Stimulated activated naive CD8-positive, alpha-beta T cell treated with anti-CD3 and anti-CD28 coated beads, Interleukin-15, amount 100 ng/mL, for 72 hours (primary cell): ENCODE measurements around the gene POLR3K.

ENCODE experiments used
- ATAC-seq: fragments of 150-1000 bp; cut with Tn5 transposase; 2 replicates; pipeline ENCODE4 v1.10.0; 2021; ENCODE audit warnings: mild to moderate bottlenecking, moderate library complexity
- DNase-seq, 2 donors: peaks; one replicate each; pipeline ENCODE4 v3.0.0; 2021 to 2022
- H3K27ac Mint-ChIP-seq, 2 donors: one replicate each; pipeline ENCODE4 v1.8.0; 2022; ENCODE audit warnings: mild to moderate bottlenecking in 2 of 2, mixed read lengths in 2 of 2, moderate library complexity in 2 of 2
- H3K27me3 Mint-ChIP-seq: one replicate; pipeline ENCODE4 v1.8.0; 2022; ENCODE audit warnings: mixed read lengths
- H3K4me1 Mint-ChIP-seq: one replicate; pipeline ENCODE4 v1.8.0; 2022; ENCODE audit warnings: mild to moderate bottlenecking, mixed read lengths
- H3K4me3 Mint-ChIP-seq, 2 donors: one replicate each; pipeline ENCODE4 v1.8.0; 2022; ENCODE audit warnings: mild to moderate bottlenecking in 2 of 2, mixed read lengths in 2 of 2, moderate library complexity in 1 of 2
- H3K9me3 Mint-ChIP-seq, 2 donors: one replicate each; pipeline ENCODE4 v1.8.0; 2022; ENCODE audit warnings: mixed read lengths in 2 of 2

Gene POLR3K

GRCh38 chr16:84718-85406, 31.5 kb upstream of the POLR3K start:
- Mint-ChIP-seq H3K4me3 (peak overlapping the region; percentile 67 to 71), H3K27me3 (no peaks in the 10 kb centered on the region), H3K9me3 (no peaks in the 10 kb centered on the region), H3K27ac (peak overlapping the region; percentile 70 to 93), H3K4me1 (peaks cover 53% of the 10 kb centered on the region)
- DNase-seq (peak; percentile 59 to 86), ATAC-seq (peak; percentile 94)

GRCh38 chr16:83781-84615, 30.6 kb upstream of the POLR3K start:
- DNase-seq (peak in 1 of 2 donors; percentile 37), ATAC-seq (peak; percentile 21)
- H3K9me3 Mint-ChIP-seq: no peaks in the 10 kb centered on the region
- H3K27me3 Mint-ChIP-seq: no peaks in the 10 kb centered on the region
- H3K4me3 Mint-ChIP-seq: peak overlapping the region; percentile 67 to 71
- H3K27ac Mint-ChIP-seq: peak overlapping the region; percentile 86 to 95
- H3K4me1 Mint-ChIP-seq: peaks cover 62% of the 10 kb centered on the region

DNA sequence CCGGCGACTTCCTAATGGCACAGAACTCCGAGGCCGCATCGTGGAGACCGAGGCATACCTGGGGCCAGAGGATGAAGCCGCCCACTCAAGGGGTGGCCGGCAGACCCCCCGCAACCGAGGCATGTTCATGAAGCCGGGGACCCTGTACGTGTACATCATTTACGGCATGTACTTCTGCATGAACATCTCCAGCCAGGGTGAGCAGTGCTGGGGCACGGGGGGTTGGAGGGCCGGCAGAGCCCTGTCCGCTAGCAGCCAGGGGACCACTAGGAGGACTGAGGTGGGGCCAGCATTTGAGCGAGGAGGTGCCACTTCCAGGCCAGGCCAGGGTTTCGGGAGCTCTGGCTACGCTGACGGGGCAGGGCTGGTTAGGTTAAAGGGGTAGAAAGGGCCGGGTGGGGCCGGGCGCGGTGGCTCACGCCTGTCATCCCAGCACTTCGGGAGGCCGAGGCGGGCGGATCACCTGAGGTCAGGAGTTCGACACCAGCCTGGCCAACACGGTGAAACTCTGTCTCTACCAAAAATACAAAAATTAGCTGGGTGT, 29.7 kb upstream of the POLR3K start:
- Mint-ChIP-seq H3K9me3 (no peaks in the 10 kb centered on the region), H3K27ac (peak overlapping the region in 1 of 2 donors; percentile 77), H3K4me1 (peaks cover 67% of the 10 kb centered on the region), H3K27me3 (no peaks in the 10 kb centered on the region), H3K4me3 (peak overlapping the region in 1 of 2 donors; percentile 25)
- ATAC-seq (no peak), DNase-seq (no peak)

GRCh38 chr16:79151-80054, 26.0 kb upstream of the POLR3K start:
- Mint-ChIP-seq H3K9me3 (no peaks in the 10 kb centered on the region), H3K27ac (peak overlapping the region in 1 of 2 donors; percentile 85), H3K27me3 (peaks cover 10% of the 10 kb centered on the region), H3K4me1 (peaks cover 65% of the 10 kb centered on the region), H3K4me3 (peak overlapping the region; percentile 93 to 97)
- ATAC-seq (no peak), DNase-seq (no peak)

DNA sequence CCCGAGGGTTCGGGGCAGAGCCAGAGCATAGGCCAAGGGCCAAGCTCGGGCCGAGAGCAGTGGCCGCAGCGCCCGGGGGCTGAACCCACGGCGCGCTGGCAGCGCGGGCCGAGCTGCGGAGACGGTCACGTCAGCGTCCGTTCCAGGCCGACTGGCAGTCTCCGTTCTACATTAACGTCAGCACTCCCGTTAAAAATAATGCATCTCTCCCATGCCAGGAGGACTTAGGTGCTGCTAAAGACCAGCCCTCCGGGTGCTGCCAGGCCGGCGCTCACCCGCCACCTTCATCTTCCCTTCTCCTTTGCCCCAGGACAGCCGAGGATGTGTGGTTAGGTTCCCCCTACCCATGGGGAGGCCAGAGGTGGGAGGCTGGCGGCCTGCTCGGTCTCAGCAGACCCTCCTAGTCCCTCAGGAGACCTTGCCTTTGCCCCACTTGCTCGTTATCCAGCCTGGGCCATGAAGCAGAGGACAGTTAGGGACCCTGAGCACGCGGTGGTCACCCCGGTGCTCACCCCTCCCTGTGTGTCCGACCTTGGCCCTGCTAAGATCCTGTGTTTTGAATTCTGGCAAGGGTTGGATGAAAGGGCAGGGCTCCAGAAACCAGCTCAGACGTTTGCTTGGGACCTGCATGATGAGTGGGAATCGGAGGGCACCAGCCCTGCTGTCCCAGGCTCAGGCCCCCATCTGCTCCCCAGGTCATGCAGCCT, 25.2 kb upstream of the POLR3K start:
- peak; percentile 21 for ATAC-seq
- Mint-ChIP-seq H3K9me3 (no peaks in the 10 kb centered on the region), H3K27me3 (peaks cover 18% of the 10 kb centered on the region), H3K4me1 (peaks cover 59% of the 10 kb centered on the region), H3K27ac (peak overlapping the region; percentile 85 to 92), H3K4me3 (peak overlapping the region; percentile 93 to 97)
- DNase-seq: no peak

DNA sequence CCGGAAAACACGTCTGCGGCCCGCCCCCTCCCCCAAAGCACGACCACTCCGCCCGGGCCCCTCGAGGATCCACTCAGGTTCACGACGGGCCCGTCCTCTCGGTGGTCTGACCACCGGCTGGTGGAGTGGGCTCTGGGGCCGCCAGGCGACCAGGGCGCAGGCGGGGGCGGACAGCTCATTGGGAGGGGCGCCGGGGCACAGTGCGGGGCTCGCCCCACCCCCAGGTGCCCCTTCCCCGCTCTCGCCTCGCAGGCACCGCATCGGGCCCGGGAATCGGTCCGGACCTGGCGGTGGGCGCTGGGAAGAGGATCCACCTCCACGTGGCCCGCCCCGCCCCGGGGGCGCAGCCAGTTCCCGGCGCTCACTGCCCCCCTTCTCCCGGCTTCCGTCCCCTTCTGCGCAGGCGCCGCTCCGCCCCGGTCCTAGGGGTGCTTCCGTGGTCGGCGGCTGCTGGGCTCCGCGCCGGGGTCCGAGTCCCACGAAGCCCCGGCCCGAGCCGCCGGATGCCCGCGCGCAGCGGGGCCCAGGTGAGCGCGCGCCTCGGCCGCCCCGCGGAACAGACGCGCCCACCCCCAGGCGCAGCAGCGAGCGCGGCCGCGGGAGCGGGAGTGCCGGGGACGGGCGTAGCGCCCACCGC, 24.5 kb upstream of the POLR3K start, which contains the start of gene MPG:
TSS of gene MPG (plus strand) at position 419 of the 637 bp plus-strand sequence. CDS start at position 504, 85 bp downstream.
- peaks cover 25% of the 10 kb centered on the region for H3K27me3 Mint-ChIP-seq
- DNase-seq (peak; percentile 75 to 81), ATAC-seq (peak; percentile 80)
- H3K27ac Mint-ChIP-seq: peak within 1 kb of the TSS; percentile 85 to 92
- no peaks in the 10 kb centered on the region for H3K9me3 Mint-ChIP-seq
- peak within 1 kb of the TSS; percentile 93 to 97 for H3K4me3 Mint-ChIP-seq
- H3K4me1 Mint-ChIP-seq: peaks cover 53% of the 10 kb centered on the region

DNA sequence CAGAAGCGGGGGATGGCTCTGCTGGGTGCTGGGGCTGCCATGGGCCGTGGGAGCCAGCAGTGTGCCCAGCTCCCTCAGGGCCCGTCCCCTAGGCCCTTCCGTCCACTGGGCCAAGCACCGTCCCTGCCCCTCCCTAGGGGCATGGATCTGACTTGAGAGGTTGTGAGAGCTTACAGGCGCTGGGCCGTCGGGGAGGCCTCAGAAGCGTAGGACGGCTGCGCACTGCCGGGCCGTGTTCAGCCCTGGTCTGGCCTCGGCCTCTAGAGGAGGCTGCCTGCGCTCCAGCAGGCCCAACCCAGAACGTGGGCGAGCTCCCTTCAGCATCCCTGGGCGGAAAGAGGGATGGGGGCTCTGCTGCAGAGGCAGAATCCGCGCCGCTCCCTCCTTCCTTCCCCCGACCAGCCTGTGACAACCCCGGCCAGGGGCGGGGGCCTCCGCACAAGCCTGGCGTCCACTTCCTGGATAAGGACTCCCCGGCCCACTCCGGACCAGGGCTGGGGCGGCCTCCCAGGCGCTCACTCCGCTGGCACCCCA, 23.9 kb upstream of the POLR3K start:
- Mint-ChIP-seq H3K27me3 (peaks cover 29% of the 10 kb centered on the region), H3K9me3 (no peaks in the 10 kb centered on the region), H3K27ac (peak overlapping the region; percentile 61 to 89), H3K4me1 (peaks cover 47% of the 10 kb centered on the region), H3K4me3 (peak overlapping the region; percentile 86 to 90)
- DNase-seq (peak; percentile 45 to 49), ATAC-seq (peak; percentile 48)

DNA sequence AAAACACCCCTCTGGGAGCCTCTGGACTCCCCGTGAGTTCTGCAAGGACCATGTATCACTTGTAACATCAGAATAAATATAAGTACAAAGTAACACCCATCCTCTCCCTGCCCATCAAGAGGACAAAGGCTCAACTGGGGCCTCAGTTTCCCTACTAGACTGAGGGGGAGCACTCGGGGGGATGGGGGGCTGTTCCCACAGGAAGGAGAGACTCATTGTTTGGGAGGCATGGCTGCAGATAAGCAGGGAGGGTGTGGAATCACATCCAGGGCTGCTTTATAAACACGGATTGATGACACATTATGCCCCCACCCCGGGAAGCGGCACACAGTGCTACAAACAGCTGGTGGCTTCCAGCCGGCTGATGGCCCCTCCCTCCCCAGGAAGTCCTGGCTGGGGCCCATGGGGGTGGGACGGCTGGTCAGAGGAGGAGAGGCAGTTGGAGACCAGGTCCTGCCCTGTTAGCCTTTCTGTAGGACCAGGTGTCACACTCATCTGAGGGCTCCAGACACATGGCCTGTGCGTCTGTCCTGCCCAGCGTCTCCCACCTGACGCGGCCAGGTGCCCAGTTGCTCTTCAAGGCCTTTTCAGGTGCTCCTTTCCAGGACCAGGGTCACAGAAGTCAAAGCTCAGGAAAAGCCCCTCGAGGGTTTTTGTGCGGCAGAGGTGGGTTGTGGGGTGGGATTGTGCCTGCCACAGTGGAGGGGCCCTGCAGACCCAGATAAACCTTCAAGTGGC, 23.3 kb upstream of the POLR3K start:
- no peak for DNase-seq
- peak overlapping the region; percentile 86 to 90 for H3K4me3 Mint-ChIP-seq
- no peak for ATAC-seq
- H3K27ac Mint-ChIP-seq: peak overlapping the region; percentile 65 to 89
- H3K27me3 Mint-ChIP-seq: peaks cover 32% of the 10 kb centered on the region
- peaks cover 44% of the 10 kb centered on the region for H3K4me1 Mint-ChIP-seq
- no peaks in the 10 kb centered on the region for H3K9me3 Mint-ChIP-seq

DNA sequence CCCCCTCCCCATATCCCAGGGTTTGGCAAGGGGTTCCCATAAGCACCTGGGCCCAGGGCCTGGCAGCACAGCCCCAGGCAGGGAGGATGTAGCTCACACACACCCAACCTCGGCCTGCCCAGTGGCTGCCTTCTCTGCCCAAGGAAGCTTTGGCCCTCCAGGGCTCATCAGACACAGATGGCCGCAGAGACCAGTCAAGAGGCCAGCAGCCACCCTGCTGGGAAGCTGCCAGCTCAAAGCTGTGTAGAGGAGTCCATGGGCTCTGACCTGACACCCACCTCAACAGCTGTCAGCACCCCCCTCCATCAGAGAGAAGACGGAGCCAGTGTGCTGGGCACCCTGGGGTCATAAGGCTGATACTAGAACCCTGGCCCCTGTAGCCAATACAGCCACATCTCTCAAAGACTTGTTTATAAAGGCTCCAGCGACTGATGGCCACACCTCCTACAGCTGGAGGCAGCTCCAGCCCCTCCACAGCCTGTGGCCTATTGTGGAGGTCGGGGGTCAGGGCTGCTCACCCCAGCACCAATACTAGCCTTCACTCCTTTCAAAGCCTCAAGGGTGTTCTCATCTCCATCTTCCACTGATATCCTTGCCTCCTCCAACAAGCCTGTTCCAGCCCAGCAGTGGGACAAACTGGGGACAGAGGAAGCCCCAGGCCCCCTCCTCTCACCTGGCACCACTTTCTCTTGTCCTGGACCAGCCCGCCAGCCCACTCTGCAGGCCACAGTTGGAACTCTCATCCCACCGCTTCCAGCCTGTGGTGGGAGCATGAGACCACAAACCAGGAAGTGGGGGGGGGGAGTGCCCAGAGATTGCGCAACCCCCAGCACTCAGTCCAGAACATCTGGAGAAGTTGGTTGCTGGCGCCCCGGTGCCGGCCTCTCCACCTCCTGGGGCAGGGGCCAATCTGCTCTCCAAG, 22.4 kb upstream of the POLR3K start:
- ATAC-seq (no peak), DNase-seq (no peak)
- peaks cover 41% of the 10 kb centered on the region for H3K27me3 Mint-ChIP-seq
- peak overlapping the region in 1 of 2 donors; percentile 65 for H3K27ac Mint-ChIP-seq
- H3K4me3 Mint-ChIP-seq: peak overlapping the region; percentile 86 to 90
- no peaks in the 10 kb centered on the region for H3K9me3 Mint-ChIP-seq
- H3K4me1 Mint-ChIP-seq: peaks cover 44% of the 10 kb centered on the region

GRCh38 chr16:74747-75334, 21.4 kb upstream of the POLR3K start:
- Mint-ChIP-seq H3K27ac (peak overlapping the region in 1 of 2 donors; percentile 93), H3K4me1 (peaks cover 36% of the 10 kb centered on the region), H3K9me3 (no peaks in the 10 kb centered on the region), H3K4me3 (no peak overlapping the region), H3K27me3 (peaks cover 51% of the 10 kb centered on the region)
- DNase-seq (no peak), ATAC-seq (no peak)

GRCh38 chr16:74051-74746, 20.8 kb upstream of the POLR3K start:
- ATAC-seq (no peak), DNase-seq (no peak)
- Mint-ChIP-seq H3K9me3 (no peaks in the 10 kb centered on the region), H3K27ac (no peak overlapping the region), H3K27me3 (peaks cover 57% of the 10 kb centered on the region), H3K4me1 (peaks cover 29% of the 10 kb centered on the region), H3K4me3 (no peak overlapping the region)
